Activated naive CD4-positive, alpha-beta T cell treated with anti-CD3 and anti-CD28 coated beads for 36 hours (primary cell): ENCODE results near the gene ZNF718. TPM values are rescaled to one million over a fixed set of nuclear protein-coding genes. Genes with fewer than 3 reads are reported as not detected.
"Not testable (repeated sequence)": the region's sequence is repeated elsewhere in the genome, so short reads cannot be mapped to it uniquely, and the experiment has no call there.

Experiments
- CTCF ChIA-PET: fragments of 350-600 bp; sonication (Branson Sonifier 250); formaldehyde crosslinking; loops from one replicate; lab custom pipeline; 2021; ENCODE audit warnings: antibody characterized with exemption; lab: Charles Lee
- DNase-seq: peaks from one replicate; pipeline ENCODE4 v3.0.0-alpha.2; 2020
- H3K27ac Mint-ChIP-seq: one replicate; pipeline ENCODE4 v1.8.0; 2021; ENCODE audit warnings: mild to moderate bottlenecking, mixed read lengths
- H3K27me3 Mint-ChIP-seq: one replicate; pipeline ENCODE4 v1.8.0; 2021; ENCODE audit warnings: low read depth, mixed read lengths
- H3K36me3 Mint-ChIP-seq: one replicate; pipeline ENCODE4 v1.8.0; 2021; ENCODE audit warnings: low read depth, mixed read lengths
- H3K4me1 Mint-ChIP-seq: one replicate; pipeline ENCODE4 v1.8.0; 2021; ENCODE audit warnings: low read depth, mixed read lengths
- H3K4me3 Mint-ChIP-seq: one replicate; pipeline ENCODE4 v1.8.0; 2021; ENCODE audit warnings: mild to moderate bottlenecking, moderate library complexity, mixed read lengths
- H3K9me3 Mint-ChIP-seq: one replicate; pipeline ENCODE4 v1.8.0; 2021; ENCODE audit warnings: mixed read lengths
- intact Hi-C: fragments of 100-400 bp; cut with micrococcal nuclease; formaldehyde crosslinking; loops from one replicate; pipeline ENCODE4 v1.15.1; 2023
- total RNA-seq, 2 experiments: library from RNA; stranded (reverse); gene quantifications; one replicate each; pipeline ENCODE4 v1.2.3, GENCODE V29; 2021

The ZNF718 gene
- total RNA-seq, 2 experiments from 2014 or later: 12.2 to 12.8 TPM

DNA sequence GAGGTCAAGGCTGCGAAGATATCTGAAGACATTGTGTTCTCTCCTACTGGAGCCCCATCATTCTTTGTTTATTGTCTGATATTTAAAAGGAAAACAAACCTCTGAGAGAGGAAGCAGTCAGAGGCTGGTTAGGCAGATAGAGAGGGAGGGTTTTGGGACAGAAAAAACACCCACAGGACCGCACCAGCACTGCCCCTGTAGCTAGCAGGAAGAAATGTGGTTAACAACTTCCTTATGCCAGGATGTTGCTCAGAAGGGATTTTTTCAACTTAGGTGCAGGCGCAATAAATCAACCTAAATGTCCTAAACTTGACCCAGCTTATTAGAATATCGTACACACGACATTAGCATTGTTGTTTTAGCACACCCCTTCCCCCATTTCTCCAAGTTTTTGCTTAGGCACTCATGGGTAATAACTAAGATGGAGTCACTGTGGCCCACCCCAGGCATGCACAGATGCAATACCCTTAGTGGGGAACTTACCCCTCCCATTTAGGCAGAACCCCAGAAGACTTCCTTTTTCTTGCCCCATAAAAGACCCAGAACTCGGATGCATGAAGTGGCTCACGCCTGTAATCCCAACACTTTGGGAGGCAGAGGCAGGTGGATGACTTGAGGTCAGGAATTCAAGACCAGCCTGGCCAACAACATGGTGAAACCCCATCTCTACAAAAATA, 2.8 kb upstream of the ZNF718 start:
- Mint-ChIP-seq H3K27me3 (no peaks in the 10 kb centered on the region), H3K9me3 (peaks cover 27% of the 10 kb centered on the region), H3K27ac (peak overlapping the region; percentile 4), H3K36me3 (peaks cover 38% of the 10 kb centered on the region), H3K4me1 (peaks cover 25% of the 10 kb centered on the region), H3K4me3 (no peak overlapping the region)
- intact Hi-C loops: loop anchor here (5.0 kb wide), 5 partner anchors 121 to 661 kb away; partner anchors contain the start of gene ZNF141
- CTCF ChIA-PET: no interaction called here
- DNase-seq: peak; percentile 65

DNA sequence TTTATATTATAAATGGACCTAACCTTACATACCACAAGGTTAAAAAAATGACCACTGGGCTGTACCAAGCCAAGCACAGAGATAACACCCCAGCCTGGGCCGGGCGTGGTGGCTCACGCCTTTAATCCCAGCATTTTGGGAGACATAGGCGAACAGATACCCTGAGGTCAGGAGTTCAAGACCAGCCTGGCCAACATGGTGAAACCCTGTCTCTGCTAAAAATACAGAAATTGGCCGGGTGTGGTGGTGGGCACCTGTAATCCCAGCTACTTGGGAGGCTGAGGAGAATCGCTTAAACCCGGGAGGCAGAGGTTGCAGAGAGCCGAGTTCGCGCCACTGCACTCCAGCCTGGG, 403 bp upstream of the ZNF718 start:
- peak overlapping the region; percentile 90 for H3K4me3 Mint-ChIP-seq
- CTCF ChIA-PET: interaction anchor here (1.2 to 2.3 kb wide), 3 partner anchors 11 to 95 kb away, joined by 3 to 9 read pairs (median 3); no protein-coding TSS in a partner anchor
- intact Hi-C loops: loop anchor here (5.0 kb wide), 5 partner anchors 118 to 658 kb away; partner anchors contain the start of gene ZNF141
- not testable (repeated sequence) for H3K27me3 Mint-ChIP-seq, DNase-seq
- H3K36me3 Mint-ChIP-seq: peaks cover 41% of the 10 kb centered on the region
- peak overlapping the region; percentile 98 for H3K27ac Mint-ChIP-seq
- peaks cover 19% of the 10 kb centered on the region for H3K9me3 Mint-ChIP-seq
- H3K4me1 Mint-ChIP-seq: peaks cover 22% of the 10 kb centered on the region

DNA sequence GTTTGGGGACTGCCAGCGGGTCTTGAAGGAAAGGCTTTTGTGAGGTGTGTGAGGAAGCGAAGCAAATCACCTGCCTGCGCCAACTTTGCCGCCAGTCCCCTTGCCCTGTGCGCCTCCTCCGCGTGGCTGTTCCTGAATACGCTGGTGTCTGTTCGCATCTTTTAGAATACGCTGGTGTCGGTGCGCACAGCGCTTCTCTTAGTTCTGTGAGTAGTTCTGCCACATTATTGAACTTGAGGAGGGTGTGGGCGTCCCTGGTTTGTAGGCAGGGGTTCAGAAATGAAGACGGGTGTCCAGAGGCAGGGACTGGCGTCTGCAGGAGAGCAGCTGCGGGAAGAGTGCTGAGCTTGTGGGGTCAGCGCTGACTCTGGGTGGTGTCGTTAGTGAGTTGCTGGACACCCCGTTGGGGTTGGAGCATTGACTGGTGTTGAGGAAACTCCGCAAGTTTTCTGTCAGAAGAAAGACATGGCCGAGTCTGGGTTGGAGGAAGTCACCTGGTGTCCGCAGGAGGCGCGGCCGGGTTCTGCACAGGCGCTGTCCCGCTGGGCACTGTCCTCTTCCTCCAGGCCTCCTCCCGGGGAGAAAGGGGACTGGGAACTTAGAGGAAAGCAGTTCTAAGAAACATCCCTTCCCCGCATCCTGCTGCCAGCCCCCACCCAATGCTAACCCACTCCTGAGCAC, 930 bp downstream of the ZNF718 start:
- CTCF ChIA-PET: interaction anchor here (1.2 to 2.3 kb wide), 3 partner anchors 10 to 96 kb away, joined by 3 to 9 read pairs (median 3); no protein-coding TSS in a partner anchor
- peaks cover 41% of the 10 kb centered on the region for H3K36me3 Mint-ChIP-seq
- DNase-seq: peak; percentile 53
- H3K27ac Mint-ChIP-seq: peak overlapping the region; percentile 98
- H3K27me3 Mint-ChIP-seq: no peaks in the 10 kb centered on the region
- H3K9me3 Mint-ChIP-seq: peaks cover 19% of the 10 kb centered on the region
- intact Hi-C loops: no loop called here
- H3K4me3 Mint-ChIP-seq: peak overlapping the region; percentile 90
- peaks cover 22% of the 10 kb centered on the region for H3K4me1 Mint-ChIP-seq

DNA sequence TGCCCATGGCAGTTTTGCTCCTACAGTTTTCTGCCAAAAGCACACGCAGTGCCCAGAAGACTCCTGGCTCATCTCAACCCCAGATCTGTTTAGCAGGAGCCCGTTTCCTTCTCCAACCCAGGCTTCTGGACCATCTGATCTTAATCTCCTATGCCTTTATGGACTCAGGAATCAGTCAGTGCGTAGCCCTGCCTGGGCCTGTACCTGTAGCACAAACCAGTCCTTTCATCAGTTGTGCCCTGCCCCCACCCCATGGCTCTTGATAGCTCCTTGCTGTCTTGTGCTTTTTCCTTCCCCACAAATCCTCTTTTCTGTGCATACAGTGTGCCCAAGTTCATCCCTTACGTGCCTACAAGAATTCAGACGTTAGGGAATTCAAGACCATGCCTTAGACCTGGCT, 1.5 kb downstream of the ZNF718 start:
- Mint-ChIP-seq H3K4me1 (peaks cover 21% of the 10 kb centered on the region), H3K36me3 (peaks cover 40% of the 10 kb centered on the region), H3K27ac (peak overlapping the region; percentile 98), H3K9me3 (peaks cover 15% of the 10 kb centered on the region), H3K27me3 (no peaks in the 10 kb centered on the region), H3K4me3 (peak overlapping the region; percentile 90)
- intact Hi-C loops: no loop called here
- DNase-seq: peak; percentile 30
- CTCF ChIA-PET: no interaction called here

DNA sequence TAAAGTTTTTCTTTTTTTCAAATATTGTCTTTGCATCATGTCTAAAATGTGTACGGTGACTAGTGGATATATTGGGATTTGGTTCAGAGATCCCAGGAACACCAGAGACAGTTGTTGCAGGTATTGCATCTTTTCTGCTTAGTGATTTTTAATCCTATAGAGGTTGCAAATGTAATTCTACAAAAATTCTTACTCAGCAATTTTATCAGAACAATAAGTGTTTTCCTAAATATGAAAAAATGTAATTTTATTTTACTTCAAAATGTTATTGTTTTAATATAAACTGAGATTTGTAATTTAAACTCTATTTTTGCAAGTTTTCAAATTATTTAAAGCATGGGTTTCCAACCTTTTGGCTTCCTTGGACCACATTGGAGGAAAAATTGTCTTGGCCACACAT, 8.2 kb downstream of the ZNF718 start:
- Mint-ChIP-seq H3K36me3 (peaks cover 36% of the 10 kb centered on the region), H3K4me3 (no peak overlapping the region), H3K27me3 (no peaks in the 10 kb centered on the region), H3K27ac (no peak overlapping the region), H3K9me3 (peaks cover 24% of the 10 kb centered on the region), H3K4me1 (peaks cover 17% of the 10 kb centered on the region)
- CTCF ChIA-PET: no interaction called here
- DNase-seq: no peak
- intact Hi-C loops: no loop called here

DNA sequence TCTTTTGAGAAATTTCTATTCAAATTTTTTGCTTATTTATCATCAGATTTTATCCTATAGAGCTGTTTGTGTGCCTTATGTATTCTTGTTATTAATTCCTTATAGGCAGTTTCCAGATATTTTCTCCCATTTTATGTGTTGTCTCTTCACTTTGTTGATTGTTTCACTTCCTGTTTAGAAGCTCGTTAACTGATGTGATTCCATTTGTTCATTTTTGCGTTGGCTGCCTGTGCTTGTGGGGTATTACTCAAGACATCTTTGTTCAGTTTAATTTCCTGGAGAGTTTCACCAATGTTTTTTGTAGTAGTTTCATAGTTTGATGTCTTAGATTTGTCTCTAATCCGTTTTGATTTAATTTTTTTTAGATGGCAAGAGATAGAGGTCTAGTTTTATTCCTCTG, 14.6 kb downstream of the ZNF718 start:
- intact Hi-C loops: no loop called here
- no peak overlapping the region for H3K4me3 Mint-ChIP-seq
- H3K4me1 Mint-ChIP-seq: peaks cover 24% of the 10 kb centered on the region
- H3K36me3 Mint-ChIP-seq: peaks cover 89% of the 10 kb centered on the region
- DNase-seq: no peak
- CTCF ChIA-PET: interaction anchor here (1.2 kb wide), 1 partner anchor 15 kb away, joined by 3 read pairs; the partner anchor contains the start of gene ZNF718
- peaks cover 69% of the 10 kb centered on the region for H3K9me3 Mint-ChIP-seq
- no peak overlapping the region for H3K27ac Mint-ChIP-seq
- H3K27me3 Mint-ChIP-seq: no peaks in the 10 kb centered on the region

DNA sequence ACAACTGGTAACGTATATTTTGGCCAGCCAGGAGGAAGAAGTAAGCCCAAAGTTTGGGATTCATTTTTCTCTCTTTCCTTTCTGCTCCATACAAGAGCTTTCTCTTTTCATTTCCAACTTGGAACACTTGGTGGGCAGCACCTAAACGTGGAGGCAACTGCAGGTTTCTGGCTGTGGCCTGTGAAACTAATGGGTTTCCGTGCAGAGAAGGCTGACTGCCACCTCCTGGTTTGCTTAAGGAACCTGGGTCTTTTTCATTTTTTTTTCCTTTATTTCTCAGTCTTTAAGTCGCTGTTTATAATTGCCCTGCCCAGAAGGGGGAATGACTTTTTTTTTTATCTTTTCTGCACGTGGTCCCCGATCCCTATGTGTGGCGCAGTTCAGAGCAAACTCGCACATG, 15.4 kb downstream of the ZNF718 start:
- Mint-ChIP-seq H3K4me3 (no peak overlapping the region), H3K27ac (no peak overlapping the region), H3K27me3 (no peaks in the 10 kb centered on the region), H3K36me3 (peaks cover 91% of the 10 kb centered on the region), H3K9me3 (peaks cover 74% of the 10 kb centered on the region), H3K4me1 (peaks cover 23% of the 10 kb centered on the region)
- no peak for DNase-seq
- CTCF ChIA-PET: interaction anchor here (0.6 kb wide), 1 partner anchor 142 kb away, joined by 3 read pairs; no protein-coding TSS in a partner anchor
- intact Hi-C loops: no loop called here

DNA sequence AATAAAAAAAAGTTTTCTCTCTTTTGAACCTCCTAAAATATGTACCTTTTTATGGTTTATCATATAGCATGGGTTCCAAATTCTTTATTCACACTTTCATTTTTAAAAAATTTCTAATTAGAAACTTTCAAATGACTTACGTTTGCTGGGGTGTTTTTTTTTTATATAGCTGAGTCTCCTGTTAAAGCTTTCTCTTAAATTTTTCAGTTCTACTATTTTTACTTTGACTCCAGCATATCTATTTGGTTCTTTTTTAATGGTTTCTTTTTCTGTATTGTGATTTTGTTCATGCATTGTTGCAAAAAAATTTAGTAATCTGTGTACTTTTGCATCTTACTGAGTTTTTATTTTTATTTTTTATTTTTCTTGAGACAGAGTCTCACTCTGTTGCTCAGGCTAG, 22.3 kb downstream of the ZNF718 start:
- Mint-ChIP-seq H3K4me1 (peaks cover 2% of the 10 kb centered on the region), H3K36me3 (peaks cover 77% of the 10 kb centered on the region), H3K27me3 (no peaks in the 10 kb centered on the region), H3K27ac (no peak overlapping the region), H3K9me3 (peaks cover 55% of the 10 kb centered on the region), H3K4me3 (no peak overlapping the region)
- CTCF ChIA-PET: interaction anchor here (0.6 kb wide), 1 partner anchor 71 kb away, joined by 4 read pairs; no protein-coding TSS in a partner anchor
- intact Hi-C loops: no loop called here
- no peak for DNase-seq

DNA sequence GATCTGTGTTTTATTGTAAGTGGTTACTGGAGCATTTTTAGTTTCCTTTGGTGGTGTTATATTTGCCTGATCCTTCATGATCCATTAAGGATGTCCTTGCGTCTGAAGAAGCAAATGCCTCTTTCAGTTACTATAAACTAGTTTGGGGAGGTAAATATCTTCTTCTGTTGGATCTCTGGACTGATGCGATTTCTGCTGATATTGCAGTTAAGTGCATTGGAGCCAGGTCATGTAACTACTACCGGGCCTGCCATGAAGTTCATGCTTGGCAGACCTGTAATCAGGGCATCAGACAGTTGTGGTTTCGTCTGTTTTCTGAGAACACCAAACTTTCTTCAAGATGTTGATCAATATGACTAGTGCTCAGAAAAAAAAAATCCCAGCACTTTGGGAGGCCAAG, 22.9 kb downstream of the ZNF718 start:
- Mint-ChIP-seq H3K4me1 (peaks cover 2% of the 10 kb centered on the region), H3K27me3 (no peaks in the 10 kb centered on the region), H3K27ac (no peak overlapping the region), H3K36me3 (peaks cover 73% of the 10 kb centered on the region), H3K9me3 (peaks cover 55% of the 10 kb centered on the region), H3K4me3 (no peak overlapping the region)
- no peak for DNase-seq
- CTCF ChIA-PET: interaction anchor here (0.6 kb wide), 1 partner anchor 71 kb away, joined by 4 read pairs; no protein-coding TSS in a partner anchor
- intact Hi-C loops: no loop called here

DNA sequence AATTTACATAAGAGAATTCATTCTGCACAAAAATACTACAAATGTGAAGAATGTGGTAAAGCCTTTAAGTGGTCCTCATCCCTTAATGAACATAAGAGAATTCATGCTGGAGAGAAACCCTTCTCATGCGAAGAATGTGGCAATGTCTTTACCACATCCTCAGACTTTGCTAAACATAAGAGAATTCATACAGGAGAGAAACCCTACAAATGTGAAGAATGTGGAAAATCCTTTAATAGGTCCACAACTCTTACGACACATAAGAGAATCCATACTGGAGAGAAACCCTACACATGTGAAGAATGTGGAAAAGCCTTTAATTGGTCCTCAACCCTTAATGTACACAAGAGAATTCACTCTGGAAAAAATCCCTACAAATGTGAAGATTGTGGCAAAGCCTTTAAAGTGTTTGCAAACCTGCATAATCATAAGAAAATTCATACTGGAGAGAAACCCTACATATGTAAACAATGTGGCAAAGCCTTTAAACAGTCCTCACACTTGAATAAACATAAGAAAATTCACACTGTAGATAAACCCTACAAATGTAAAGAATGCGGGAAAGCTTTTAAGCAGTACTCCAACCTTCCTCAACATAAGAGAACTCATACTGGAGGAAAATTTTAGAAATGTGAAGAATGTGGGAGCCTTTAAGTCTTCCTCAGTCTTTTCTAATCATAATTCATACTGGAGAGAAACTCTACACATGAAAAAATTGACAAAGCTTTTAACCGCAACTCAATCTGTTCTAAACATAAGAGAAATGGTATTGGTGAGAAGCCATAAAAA, 37.4 kb downstream of the ZNF718 start:
- Mint-ChIP-seq H3K9me3 (peaks cover 52% of the 10 kb centered on the region), H3K27me3 (no peaks in the 10 kb centered on the region), H3K4me1 (no peaks in the 10 kb centered on the region), H3K36me3 (peaks cover 48% of the 10 kb centered on the region), H3K27ac (peak overlapping the region; percentile 41), H3K4me3 (no peak overlapping the region)
- no peak for DNase-seq
- intact Hi-C loops: no loop called here
- CTCF ChIA-PET: no interaction called here

DNA sequence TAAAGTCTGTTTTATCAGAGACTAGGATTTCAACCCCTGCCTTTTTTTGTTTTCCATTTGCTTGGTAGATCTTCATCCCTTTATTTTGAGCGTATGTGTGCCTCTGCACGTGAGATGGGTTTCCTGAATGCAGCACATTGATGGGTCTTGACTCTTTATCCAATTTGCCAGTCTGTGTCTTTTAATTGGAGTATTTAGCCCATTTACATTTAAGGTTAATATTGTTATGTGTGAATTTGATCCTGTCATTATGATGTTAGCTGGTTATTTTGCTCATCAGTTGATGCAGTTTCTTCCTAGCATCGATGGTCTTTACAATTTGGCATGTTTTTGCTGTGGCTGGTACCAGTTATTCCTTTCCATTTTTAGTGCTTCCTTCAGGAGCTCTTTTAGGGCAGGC, 45.3 kb downstream of the ZNF718 start:
- H3K27me3 Mint-ChIP-seq, H3K27ac Mint-ChIP-seq, H3K4me3 Mint-ChIP-seq, DNase-seq, H3K4me1 Mint-ChIP-seq, CTCF ChIA-PET, intact Hi-C loops: not testable (repeated sequence)
- Mint-ChIP-seq H3K36me3 (peaks cover 49% of the 10 kb centered on the region), H3K9me3 (peaks cover 74% of the 10 kb centered on the region)

DNA sequence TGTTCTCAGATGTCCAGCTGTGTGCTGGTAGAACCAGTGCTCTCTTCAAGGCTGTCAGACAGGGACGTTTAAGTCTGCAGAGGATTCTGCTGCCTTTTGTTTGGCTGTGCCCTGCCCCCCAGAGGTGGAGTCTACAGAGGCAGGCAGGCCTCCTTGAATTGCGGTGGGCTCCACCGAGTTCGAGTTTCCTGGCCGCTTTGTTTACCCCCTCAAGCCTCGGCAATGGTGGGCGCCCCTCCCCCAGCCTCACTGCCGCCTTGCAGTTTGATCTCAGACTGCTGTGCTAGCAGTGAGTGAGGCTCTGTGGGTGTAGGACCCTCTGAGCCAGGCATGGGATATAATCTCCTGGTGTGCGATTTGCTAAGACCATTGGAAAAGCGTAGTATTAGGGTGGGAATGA, 47.0 kb downstream of the ZNF718 start:
- CTCF ChIA-PET: not testable (repeated sequence)
- H3K9me3 Mint-ChIP-seq: peaks cover 80% of the 10 kb centered on the region

More for the DNA sequence above, 47.0 kb downstream of the ZNF718 start:
- peaks cover 53% of the 10 kb centered on the region for H3K36me3 Mint-ChIP-seq
- H3K27ac Mint-ChIP-seq, DNase-seq, H3K4me3 Mint-ChIP-seq, intact Hi-C loops, H3K27me3 Mint-ChIP-seq, H3K4me1 Mint-ChIP-seq: not testable (repeated sequence)
